Uterus (tissue), 2 donors: Measurements from ENCODE around the gene FAM227B.

Experiments
- CTCF ChIP-seq, 4 experiments: fragments of 200-600 bp in 2 of 4; fragments of 450-650 bp in 2 of 4; sonication (generic) in 2 of 4; IDR thresholded peaks; one replicate each; pipeline ENCODE4 v1.5.1; 2016 to 2019; ENCODE audit warnings: antibody characterized with exemption in 4 of 4, mild to moderate bottlenecking in 2 of 4, moderate library complexity in 1 of 4
- POLR2A ChIP-seq, 2 donors: fragments of 450-650 bp; IDR thresholded peaks; one replicate each; pipeline ENCODE4 v1.6.1; 2016; ENCODE audit warnings: antibody characterized with exemption in 2 of 2, mild to moderate bottlenecking in 1 of 2, moderate library complexity in 1 of 2

- TF ChIP-seq CTCF (IDR thresholded peaks at IDR 0.05): no peak
- no peak for TF ChIP-seq POLR2A (IDR thresholded peaks at IDR 0.05)
Measured at GRCh38 chr15:49644364-49644794, 23.8 kb upstream of the FAM227B start.
